HFF-Myc (cell line): ENCODE results near the gene TEAD1.

ENCODE experiments used
- DNase-seq: peaks from one replicate; pipeline ENCODE4 v3.0.0-alpha.2; 2011; ENCODE audit warnings: low read depth; ENCODE audit errors: extremely low read depth
- H3K4me3 ChIP-seq: replicated peaks from 2 replicates; pipeline ENCODE4 v1.5.1; 2011; ENCODE audit warnings: low read depth, mild to moderate bottlenecking, control low read depth, low read length
- TF ChIP-seq, protein P1 (sequence below): IDR thresholded peaks from 2 replicates; pipeline ENCODE4 v1.5.1; 2012; ENCODE audit warnings: mild to moderate bottlenecking, low read depth, low read length, control low read depth; ENCODE audit errors: missing control alignments

The TEAD1 gene

DNA sequence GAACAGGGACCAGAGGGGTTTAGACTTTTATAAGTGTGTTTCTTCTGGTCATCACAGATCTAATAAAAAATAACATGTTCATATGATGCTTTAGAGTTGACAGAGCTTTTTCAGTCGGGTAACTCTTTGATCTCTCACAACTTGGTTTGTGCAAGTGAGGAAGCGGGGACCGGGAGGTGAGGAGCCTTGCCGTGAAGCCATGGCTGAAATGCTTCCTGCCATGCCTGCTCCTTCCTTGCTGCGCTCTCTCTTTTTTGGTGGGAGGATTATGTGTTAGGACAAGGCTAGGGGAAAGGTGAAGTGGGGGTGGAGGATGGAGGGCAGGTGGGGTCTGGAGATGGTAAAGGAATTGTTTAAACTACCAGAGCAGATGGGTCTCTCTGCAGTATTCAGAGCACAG is 23.8 kb downstream of the TEAD1 start:
- no peak for DNase-seq
- TF ChIP-seq, protein P1, sequence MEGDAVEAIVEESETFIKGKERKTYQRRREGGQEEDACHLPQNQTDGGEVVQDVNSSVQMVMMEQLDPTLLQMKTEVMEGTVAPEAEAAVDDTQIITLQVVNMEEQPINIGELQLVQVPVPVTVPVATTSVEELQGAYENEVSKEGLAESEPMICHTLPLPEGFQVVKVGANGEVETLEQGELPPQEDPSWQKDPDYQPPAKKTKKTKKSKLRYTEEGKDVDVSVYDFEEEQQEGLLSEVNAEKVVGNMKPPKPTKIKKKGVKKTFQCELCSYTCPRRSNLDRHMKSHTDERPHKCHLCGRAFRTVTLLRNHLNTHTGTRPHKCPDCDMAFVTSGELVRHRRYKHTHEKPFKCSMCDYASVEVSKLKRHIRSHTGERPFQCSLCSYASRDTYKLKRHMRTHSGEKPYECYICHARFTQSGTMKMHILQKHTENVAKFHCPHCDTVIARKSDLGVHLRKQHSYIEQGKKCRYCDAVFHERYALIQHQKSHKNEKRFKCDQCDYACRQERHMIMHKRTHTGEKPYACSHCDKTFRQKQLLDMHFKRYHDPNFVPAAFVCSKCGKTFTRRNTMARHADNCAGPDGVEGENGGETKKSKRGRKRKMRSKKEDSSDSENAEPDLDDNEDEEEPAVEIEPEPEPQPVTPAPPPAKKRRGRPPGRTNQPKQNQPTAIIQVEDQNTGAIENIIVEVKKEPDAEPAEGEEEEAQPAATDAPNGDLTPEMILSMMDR: no peak
- H3K4me3 ChIP-seq: no peak overlapping the region

DNA sequence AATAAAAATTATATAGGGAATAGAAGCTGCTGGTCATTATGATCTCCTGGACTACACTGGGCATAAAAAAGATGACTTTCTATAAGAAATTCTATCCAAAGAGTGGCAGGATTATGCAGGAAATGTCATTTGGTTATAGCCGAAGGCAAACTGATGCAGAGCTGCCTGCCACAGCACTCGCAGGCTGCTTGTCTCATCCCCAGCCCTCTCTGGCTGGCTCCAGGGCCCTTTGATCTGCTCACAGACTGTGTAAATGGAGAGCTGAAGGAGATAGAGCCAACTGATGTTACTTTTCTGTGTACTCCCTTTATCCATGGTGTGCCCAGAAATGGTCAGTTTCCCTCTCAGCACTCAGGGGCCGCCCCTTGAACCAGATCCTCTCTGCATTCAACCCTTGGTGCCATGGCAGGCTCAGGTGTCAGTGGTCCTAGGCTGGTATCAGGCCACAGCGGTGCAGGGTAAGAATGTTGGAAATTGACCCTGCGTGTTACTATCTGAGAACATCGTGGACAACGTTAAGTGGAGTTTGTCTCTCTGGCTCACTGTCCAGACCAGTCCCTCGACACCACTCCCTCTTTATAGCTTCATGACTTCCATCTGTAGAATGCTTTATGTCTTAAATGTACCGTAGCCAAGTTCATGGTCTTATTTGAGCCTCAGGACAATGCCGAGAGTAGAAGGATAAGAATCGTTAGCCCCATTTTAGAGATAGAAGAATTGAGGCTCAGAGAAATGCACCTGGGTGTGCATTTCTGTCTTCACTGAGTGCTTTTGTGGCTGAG is 27.8 kb downstream of the TEAD1 start:
- DNase-seq: no peak
- H3K4me3 ChIP-seq: no peak overlapping the region
- TF ChIP-seq, protein P1: no peak

DNA sequence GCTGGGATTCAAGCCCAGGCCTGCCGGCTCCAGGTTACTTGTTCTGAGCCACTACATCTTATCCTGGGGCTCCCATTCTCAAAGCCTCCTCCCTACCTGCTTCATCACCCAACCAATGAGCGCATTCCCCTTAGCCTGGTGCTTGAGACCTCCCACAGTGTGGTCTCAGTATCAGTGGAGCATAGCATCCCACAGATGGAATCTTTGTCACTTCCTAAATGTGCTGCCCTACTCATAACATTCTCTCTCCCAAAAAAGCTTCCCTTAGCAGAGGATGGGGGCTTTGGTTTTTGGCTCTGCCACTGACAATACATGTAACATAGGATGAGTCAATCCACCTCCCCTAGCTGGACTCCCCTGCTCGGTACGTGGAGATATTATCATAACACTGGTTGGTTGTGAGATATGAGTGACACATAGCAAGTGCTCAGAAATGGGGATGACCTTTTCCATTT is 28.8 kb downstream of the TEAD1 start:
- TF ChIP-seq, protein P1: no peak
- H3K4me3 ChIP-seq: no peak overlapping the region
- no peak for DNase-seq

DNA sequence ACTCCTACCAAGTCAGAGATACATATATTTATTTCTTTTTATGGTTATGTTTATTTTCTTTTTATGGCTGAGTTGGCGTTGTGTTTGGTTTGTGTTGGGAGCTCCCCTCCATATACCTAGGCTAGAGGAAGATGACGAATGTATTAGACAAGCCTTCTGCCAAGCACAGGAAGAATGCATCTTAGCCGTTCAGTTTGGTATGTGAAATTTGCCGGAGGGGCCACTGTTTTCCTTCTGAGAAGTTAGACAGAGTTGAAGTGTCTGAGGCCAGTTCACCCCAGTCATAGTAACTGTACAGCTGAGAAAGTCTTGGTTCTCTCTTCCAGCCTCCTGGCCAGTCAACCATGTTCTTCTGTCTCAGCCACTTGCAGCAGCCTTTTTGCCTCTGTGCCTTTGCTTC is 29.8 kb downstream of the TEAD1 start:
- no peak overlapping the region for H3K4me3 ChIP-seq
- no peak for DNase-seq
- TF ChIP-seq, protein P1: no peak

DNA sequence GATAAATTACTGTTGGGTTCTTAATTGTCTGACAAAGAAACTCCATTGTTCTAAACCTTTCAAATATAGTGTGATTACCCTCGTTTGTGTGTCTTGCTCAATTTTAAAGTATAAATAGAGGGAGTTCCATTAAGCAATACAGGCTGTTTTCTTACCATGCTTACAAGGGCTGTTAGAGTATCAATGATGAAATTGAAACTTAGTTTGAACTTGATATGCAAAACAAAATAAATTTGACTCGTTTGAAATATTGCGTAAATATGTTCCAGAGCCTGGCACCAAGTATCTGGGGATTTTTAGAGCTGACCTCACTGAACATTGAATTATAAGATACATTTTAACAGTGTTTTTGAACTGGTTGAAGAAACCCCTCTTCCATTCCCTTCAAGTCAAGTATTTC is 31.7 kb downstream of the TEAD1 start:
- H3K4me3 ChIP-seq: no peak overlapping the region
- TF ChIP-seq, protein P1: no peak
- DNase-seq: no peak

DNA sequence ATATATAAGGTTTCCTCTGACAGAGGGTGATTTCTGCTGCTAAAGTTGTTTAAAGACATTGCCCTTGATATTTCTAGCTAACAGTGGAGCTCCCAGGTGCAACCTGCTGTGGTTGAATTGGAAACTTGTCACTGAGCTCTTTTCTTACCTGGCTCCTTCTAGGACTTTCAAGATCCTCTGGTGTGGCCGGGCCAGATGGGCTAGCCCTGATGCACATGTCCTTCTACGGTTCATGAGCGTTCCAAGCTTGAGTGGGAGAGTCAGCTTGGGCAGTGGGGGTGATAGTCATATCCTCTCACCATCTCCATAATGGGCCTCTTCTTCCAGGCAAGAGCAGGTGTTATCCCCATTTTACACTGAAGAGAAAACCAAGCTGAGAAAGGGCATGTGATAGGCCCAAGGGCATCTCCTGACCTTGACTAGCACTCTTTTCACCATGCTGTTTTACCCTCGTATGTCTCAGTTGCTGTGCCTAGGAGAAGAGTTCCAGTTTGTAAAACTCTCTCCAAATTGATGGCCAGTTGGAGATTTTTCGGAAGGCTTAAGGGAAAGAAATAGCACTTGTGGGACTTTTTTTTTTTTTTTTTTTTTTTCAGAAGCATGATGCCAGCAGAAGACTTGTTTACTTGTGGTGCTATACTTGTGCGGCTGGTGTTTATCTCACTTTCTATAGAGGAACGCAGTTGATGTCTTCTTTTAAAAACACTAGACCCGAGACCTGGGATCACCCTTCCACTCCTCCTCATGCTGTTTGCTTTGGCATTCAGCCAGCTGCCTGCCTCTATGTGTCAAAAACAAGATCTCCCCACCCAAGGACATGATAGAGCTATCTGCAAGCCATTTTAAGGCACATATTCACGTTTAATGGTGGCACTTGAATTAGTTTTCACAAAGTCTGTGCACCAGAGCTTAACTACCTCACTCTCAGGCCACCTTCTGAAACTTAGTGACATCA is 32.6 kb downstream of the TEAD1 start:
- TF ChIP-seq, protein P1: no peak
- no peak for DNase-seq
- H3K4me3 ChIP-seq: no peak overlapping the region
